HCT116 (cell line): ENCODE results near the gene INF2. TPM values are rescaled to one million over a fixed set of nuclear protein-coding genes. Genes with fewer than 3 reads are reported as not detected.

Experiments used
- ATAC-seq: fragments of 200-7000 bp; cut with Tn5 transposase; 2 replicates; pipeline ENCODE4 v1.9.1; 2020; ENCODE audit warnings: mild to moderate bottlenecking, moderate library complexity
- BruUV-seq: library from RNA; stranded (reverse); fragments of 400-500 nt; replicated peaks from 2 replicates; lab custom pipeline; 2021; lab: Mats Ljungman, UMichigan
- CTCF ChIA-PET: fragments of 300-600 bp; sonication (Branson Sonifier 250); formaldehyde crosslinking; loops from one replicate; lab custom pipeline; 2021; ENCODE audit warnings: antibody characterized with exemption; lab: Charles Lee
- POLR2A ChIA-PET: fragments of 300-600, 350-600 bp; sonication (Branson Sonifier 250); formaldehyde crosslinking; loops from one replicate; lab custom pipeline; 2021; ENCODE audit warnings: antibody characterized with exemption; lab: Charles Lee
- RAD21 ChIA-PET, 2 experiments: fragments of 300-600 bp; sonication (Branson Sonifier 250); formaldehyde crosslinking; loops; one replicate each; lab custom pipeline; 2023; ENCODE audit warnings: low total read pairs in 2 of 2; ENCODE audit not compliant: uncharacterized antibody in 2 of 2, unreplicated experiment in 2 of 2, low non-redundant PET in 1 of 2; lab: Charles Lee
- DNase-seq: peaks from one replicate; pipeline ENCODE4 v3.0.0-alpha.2; 2010; ENCODE audit warnings: low read depth, low spot score
- H2AFZ ChIP-seq: fragments of 200-600 bp; shearing (Covaris generic), sonication (generic); 2 replicates; pipeline ENCODE4 v1.6.1; 2017; ENCODE audit warnings: low read depth, mixed run types, mixed read lengths, antibody characterized with exemption, low read length; ENCODE audit not compliant: poor library complexity, severe bottlenecking
- H3K27ac ChIP-seq: 2 replicates; pipeline ENCODE4 v1.5.1; 2012; ENCODE audit warnings: low read depth, low read length
- H3K27me3 ChIP-seq: fragments of 200-600 bp; sonication (generic); 2 replicates; pipeline ENCODE4 v1.6.1; 2016; ENCODE audit warnings: mixed run types, low read length, mixed read lengths; ENCODE audit not compliant: insufficient read depth
- H3K36me3 ChIP-seq, 2 experiments: fragments of 200-500 bp in 1 of 2; fragments of 200-600 bp in 1 of 2; sonication (Bioruptor generic) in 1 of 2; sonication (generic) in 1 of 2; 2 replicates each; pipeline versions ENCODE4 v1.5.1 to v1.6.1; 2014 to 2016; ENCODE audit warnings: low read length in 2 of 2, inconsistent platforms in 1 of 2, mixed read lengths in 1 of 2, mixed run types in 1 of 2; ENCODE audit not compliant: insufficient read depth in 2 of 2, control insufficient read depth in 1 of 2
- H3K4me1 ChIP-seq, 2 experiments: fragments of 200-600 bp in 1 of 2; sonication (generic) in 1 of 2; 2 replicates each; pipeline versions ENCODE4 v1.5.1 to v1.6.1; 2012 to 2017; ENCODE audit warnings: low read length in 2 of 2, inconsistent platforms in 1 of 2, mild to moderate bottlenecking in 1 of 2, mixed read lengths in 1 of 2, mixed run types in 1 of 2, moderate library complexity in 1 of 2; ENCODE audit not compliant: insufficient read depth in 2 of 2, control insufficient read depth in 1 of 2
- H3K4me2 ChIP-seq: fragments of 200-600 bp; sonication (generic); 2 replicates; pipeline ENCODE4 v1.6.1; 2017; ENCODE audit warnings: mixed run types, low read length, mixed read lengths
- H3K4me3 ChIP-seq, 2 experiments: fragments of 200-600 bp in 1 of 2; sonication (generic) in 1 of 2; replicated peaks in 1 of 2; 2 replicates each; pipeline ENCODE4 v1.5.1; 2011 to 2016; ENCODE audit warnings: low read length in 2 of 2, control low read depth in 1 of 2, low read depth in 1 of 2, mild to moderate bottlenecking in 1 of 2, mixed read lengths in 1 of 2, mixed run types in 1 of 2
- H3K79me2 ChIP-seq: fragments of 200-600 bp; sonication (generic); 2 replicates; pipeline ENCODE4 v1.6.1; 2017; ENCODE audit warnings: mild to moderate bottlenecking, mixed run types, low read length, moderate library complexity, mixed read lengths; ENCODE audit not compliant: insufficient read depth
- H3K9ac ChIP-seq: fragments of 200-600 bp; sonication (generic); 2 replicates; pipeline ENCODE4 v1.6.1; 2016; ENCODE audit warnings: low read length, mixed read lengths
- H3K9me2 ChIP-seq: fragments of 200-600 bp; sonication (generic), shearing (Covaris generic); 2 replicates; pipeline ENCODE4 v1.6.1; 2017; ENCODE audit warnings: mixed run types, mild to moderate bottlenecking, moderate library complexity; ENCODE audit not compliant: insufficient read depth
- H3K9me3 ChIP-seq, 2 experiments: fragments of 200-500 bp in 1 of 2; fragments of 200-600 bp in 1 of 2; sonication (Bioruptor generic) in 1 of 2; sonication (generic) in 1 of 2; 2 replicates each; pipeline ENCODE4 v1.6.1; 2014 to 2017; ENCODE audit warnings: low read length in 2 of 2, mixed read lengths in 2 of 2, inconsistent platforms in 1 of 2, low read depth in 1 of 2, mild to moderate bottlenecking in 1 of 2, mixed run types in 1 of 2, moderate library complexity in 1 of 2; ENCODE audit not compliant: control insufficient read depth in 1 of 2, insufficient read depth in 1 of 2
- H4K20me1 ChIP-seq: fragments of 200-600 bp; sonication (generic), shearing (Covaris generic); 2 replicates; pipeline ENCODE4 v1.6.1; 2017; ENCODE audit warnings: mixed run types, mild to moderate bottlenecking, moderate library complexity; ENCODE audit not compliant: insufficient read depth
- CBX3 ChIP-seq: IDR thresholded peaks from 2 replicates; pipeline ENCODE4 v1.6.1; 2012; ENCODE audit warnings: low read depth
- ELF1 ChIP-seq: IDR thresholded peaks from 2 replicates; pipeline ENCODE4 v1.6.1; 2012; ENCODE audit warnings: low read depth, borderline replicate concordance
- EZH2phosphoT487 ChIP-seq: fragments of 200-600 bp; IDR thresholded peaks from 2 replicates; pipeline ENCODE4 v1.6.1; 2018; ENCODE audit warnings: antibody characterized with exemption, borderline replicate concordance
- JUND ChIP-seq: IDR thresholded peaks from 2 replicates; pipeline ENCODE4 v1.6.1; 2012
- POLR2A ChIP-seq: IDR thresholded peaks from 2 replicates; pipeline ENCODE4 v1.7.0; 2011; ENCODE audit warnings: borderline replicate concordance; ENCODE audit not compliant: insufficient read depth, insufficient read length; ENCODE audit errors: extremely low read depth
- RAD21 ChIP-seq: IDR thresholded peaks from 2 replicates; pipeline ENCODE4 v1.6.1; 2012; ENCODE audit warnings: low read depth, mild to moderate bottlenecking
- REST ChIP-seq: IDR thresholded peaks from 2 replicates; pipeline ENCODE4 v1.6.1; 2012; ENCODE audit warnings: low read depth
- SP1 ChIP-seq: IDR thresholded peaks from 2 replicates; pipeline ENCODE4 v1.6.1; 2012; ENCODE audit warnings: low read depth
- SRF ChIP-seq: IDR thresholded peaks from 2 replicates; pipeline ENCODE4 v1.6.1; 2012; ENCODE audit warnings: low read depth
- TCF7L2 ChIP-seq: IDR thresholded peaks from 2 replicates; pipeline ENCODE4 v1.7.0; 2011; ENCODE audit warnings: borderline replicate concordance, inconsistent platforms; ENCODE audit not compliant: insufficient read depth, insufficient read length; ENCODE audit errors: extremely low read depth
- YY1 ChIP-seq: IDR thresholded peaks from 2 replicates; pipeline ENCODE4 v1.6.1; 2011; ENCODE audit warnings: low read length, low read depth, moderate library complexity, mild to moderate bottlenecking; ENCODE audit not compliant: insufficient replicate concordance; ENCODE audit errors: extremely low read depth
- ZBTB33 ChIP-seq: IDR thresholded peaks from 2 replicates; pipeline ENCODE4 v1.6.1; 2011; ENCODE audit warnings: mild to moderate bottlenecking, low read length, moderate library complexity; ENCODE audit not compliant: insufficient replicate concordance; ENCODE audit errors: extremely low read depth
- ZNF274 ChIP-seq: fragments of 200-500 bp; sonication (Bioruptor generic); IDR thresholded peaks from 2 replicates; pipeline ENCODE4 v1.6.1; 2014; ENCODE audit warnings: mild to moderate bottlenecking, low read depth, low read length, inconsistent platforms
- intact Hi-C: fragments of 100-400 bp; cut with micrococcal nuclease; formaldehyde crosslinking; loops from 2 replicates; pipeline ENCODE4 v1.10.0; 2022
- total RNA-seq: library from RNA; stranded (reverse); gene quantifications from one replicate; pipeline ENCODE4 v1.2.1, GENCODE V29; 2021; ENCODE audit not compliant: unreplicated experiment
- TF ChIP-seq, protein P1 (sequence below): IDR thresholded peaks from 2 replicates; pipeline ENCODE4 v1.6.1; 2012

INF2 gene
- total RNA-seq, 1 experiment from 2014 or later, result 95.8 TPM

GRCh38 chr14:104712881-104713734 lies 23.7 kb downstream of the INF2 start:
- intact Hi-C loops, result no loop called here
- no peak overlapping the region for H2AFZ ChIP-seq
- no TSS peak for BruUV-seq
- no peak overlapping the region for H3K27ac ChIP-seq
- no peak for DNase-seq
- TF ChIP-seq SRF, result no peak
- no peak for TF ChIP-seq JUND
- no peak for TF ChIP-seq SP1
- H3K4me1 ChIP-seq, result no peaks in the 10 kb centered on the region; a peak in 1 of 4 replicates
- H3K9me2 ChIP-seq, result no peaks in the 10 kb centered on the region
- no peak overlapping the region for H3K9ac ChIP-seq
- H3K4me2 ChIP-seq, result no peak overlapping the region
- no peak for ATAC-seq
- ChIA-PET CTCF (no interaction called here), POLR2A (no interaction called here), RAD21 (no interaction called here)
- H3K36me3 ChIP-seq, result peaks cover 6 to 45% of the 10 kb centered on the region in 2 experiments; a peak in 3 of 4 replicates
- H3K27me3 ChIP-seq, result no peaks in the 10 kb centered on the region
- H4K20me1 ChIP-seq, result no peaks in the 10 kb centered on the region
- H3K9me3 ChIP-seq, result no peaks in the 10 kb centered on the region
- H3K79me2 ChIP-seq, result no peaks in the 10 kb centered on the region
- no peak overlapping the region for H3K4me3 ChIP-seq

DNA sequence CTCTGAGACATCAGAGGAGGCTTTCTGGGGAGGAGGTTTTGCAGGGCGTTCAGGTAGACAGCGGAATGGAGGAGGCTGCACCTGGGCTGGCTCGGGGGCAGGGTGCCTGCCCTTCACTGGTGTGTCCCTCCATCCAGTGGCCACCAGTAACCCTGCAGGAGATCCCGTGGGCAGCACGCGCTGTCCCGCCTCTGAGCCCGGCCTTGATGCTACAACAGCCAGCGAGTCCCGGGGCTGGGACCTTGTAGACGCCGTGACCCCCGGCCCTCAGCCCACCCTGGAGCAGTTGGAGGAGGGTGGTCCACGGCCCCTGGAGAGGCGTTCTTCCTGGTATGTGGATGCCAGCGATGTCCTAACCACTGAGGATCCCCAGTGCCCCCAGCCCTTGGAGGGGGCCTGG lies 24.6 kb downstream of the INF2 start:
- RAD21 ChIA-PET, result no interaction called here
- no TSS peak for BruUV-seq
- TF ChIP-seq, protein P1, sequence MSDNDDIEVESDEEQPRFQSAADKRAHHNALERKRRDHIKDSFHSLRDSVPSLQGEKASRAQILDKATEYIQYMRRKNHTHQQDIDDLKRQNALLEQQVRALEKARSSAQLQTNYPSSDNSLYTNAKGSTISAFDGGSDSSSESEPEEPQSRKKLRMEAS, result no peak
- TF ChIP-seq EZH2phosphoT487, result no peak
- no peak for TF ChIP-seq SRF
- no peak for TF ChIP-seq REST
- TF ChIP-seq POLR2A, result no peak
- TF ChIP-seq ZNF274, result no peak
- TF ChIP-seq CBX3, result no peak
- TF ChIP-seq JUND, result no peak
- TF ChIP-seq YY1, result no peak
- no peak for TF ChIP-seq TCF7L2
- no peak for TF ChIP-seq ZBTB33
- no peak for TF ChIP-seq ELF1
- no peak for TF ChIP-seq RAD21

More for the DNA sequence above, 24.6 kb downstream of the INF2 start:
- no peak for DNase-seq
- ChIA-PET CTCF (no interaction called here), POLR2A (no interaction called here)
- no peaks in the 10 kb centered on the region for H3K4me1 ChIP-seq
- no peaks in the 10 kb centered on the region for H3K9me3 ChIP-seq
- peaks cover 6 to 50% of the 10 kb centered on the region in 2 experiments; a peak in 3 of 4 replicates for H3K36me3 ChIP-seq
- no peak overlapping the region for H2AFZ ChIP-seq
- H3K9me2 ChIP-seq, result no peaks in the 10 kb centered on the region
- no peaks in the 10 kb centered on the region for H4K20me1 ChIP-seq
- H3K4me3 ChIP-seq, result no peak overlapping the region
- no peak overlapping the region for H3K4me2 ChIP-seq
- no peaks in the 10 kb centered on the region for H3K79me2 ChIP-seq
- H3K27me3 ChIP-seq, result no peaks in the 10 kb centered on the region
- no peak overlapping the region for H3K9ac ChIP-seq
- intact Hi-C loops, result no loop called here
- no peak overlapping the region for H3K27ac ChIP-seq
- no peak for ATAC-seq
